ENCODE data around the gene UBE2V1.
A peak's percentile ranks its signal among the peaks of the same experiment; 100 is the strongest.
"Not testable (repeated sequence)": the region's sequence is repeated elsewhere in the genome, so short reads cannot be mapped to it uniquely, and the experiment has no call there.

UBE2V1 gene

DNA sequence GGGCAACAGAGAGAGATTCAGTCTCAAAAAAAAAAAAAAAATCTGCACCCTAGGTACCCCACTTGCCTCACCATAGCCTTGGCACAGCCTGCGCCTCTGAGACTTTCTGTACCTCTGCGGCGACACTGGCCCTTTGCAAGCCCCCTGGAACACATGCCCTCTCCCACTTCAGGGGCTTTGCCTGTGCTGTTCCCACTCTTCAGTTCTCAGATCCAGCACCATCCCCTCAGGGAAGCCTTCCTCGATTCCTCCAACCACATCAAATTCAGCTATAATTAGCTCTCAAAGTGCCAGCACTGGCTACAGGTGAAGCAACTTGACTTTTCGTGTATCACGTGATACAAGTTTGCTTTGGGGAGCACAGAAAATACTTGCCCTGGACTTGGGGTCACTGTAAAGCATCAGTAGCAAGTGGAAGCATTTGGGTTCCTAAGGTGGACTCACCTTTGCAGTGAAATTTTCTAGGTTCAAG lies 2.1 kb upstream of the UBE2V1 start:
- no peak for DNase-seq (ENCODE audit: low spot score)

DNA sequence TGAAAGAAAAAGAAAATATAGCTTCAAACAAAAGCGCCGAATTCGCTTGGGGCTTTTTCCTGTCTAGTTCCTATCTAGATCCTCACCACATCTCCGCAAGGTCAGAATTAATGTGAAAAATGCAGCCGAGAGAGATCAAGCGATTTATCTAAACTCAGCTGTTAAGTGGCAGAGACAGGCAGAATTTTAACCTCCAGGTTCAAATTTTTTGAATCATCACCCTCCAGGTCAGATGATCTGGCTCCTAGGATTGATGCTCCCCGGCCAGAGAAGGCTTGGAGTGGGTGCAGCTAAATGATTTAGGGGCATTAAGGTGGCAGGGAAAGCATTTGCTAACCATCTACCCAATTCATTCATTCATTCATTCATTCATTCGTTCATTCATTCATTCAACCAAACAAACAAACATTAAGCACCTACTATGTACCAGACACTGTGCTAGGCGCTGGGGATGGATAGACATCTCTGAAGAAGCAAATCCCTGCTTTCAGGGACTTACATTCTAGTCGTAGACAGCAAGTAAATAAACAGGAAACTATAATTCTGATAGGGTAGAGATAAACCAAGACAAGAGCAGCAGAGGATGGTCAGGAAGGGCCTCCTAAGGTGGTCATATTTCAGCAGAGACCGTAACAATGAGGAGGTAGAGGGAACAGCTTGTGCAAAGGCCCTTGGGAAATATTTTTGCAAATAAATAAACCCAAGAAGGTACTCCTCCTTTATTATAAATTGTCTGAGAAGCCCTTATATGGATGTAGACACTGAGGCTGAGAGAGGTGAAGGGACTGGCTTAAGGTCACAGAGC lies 672 bp upstream of the UBE2V1 start:
- peak; percentile 55 for DNase-seq (ENCODE audit: low spot score)

DNA sequence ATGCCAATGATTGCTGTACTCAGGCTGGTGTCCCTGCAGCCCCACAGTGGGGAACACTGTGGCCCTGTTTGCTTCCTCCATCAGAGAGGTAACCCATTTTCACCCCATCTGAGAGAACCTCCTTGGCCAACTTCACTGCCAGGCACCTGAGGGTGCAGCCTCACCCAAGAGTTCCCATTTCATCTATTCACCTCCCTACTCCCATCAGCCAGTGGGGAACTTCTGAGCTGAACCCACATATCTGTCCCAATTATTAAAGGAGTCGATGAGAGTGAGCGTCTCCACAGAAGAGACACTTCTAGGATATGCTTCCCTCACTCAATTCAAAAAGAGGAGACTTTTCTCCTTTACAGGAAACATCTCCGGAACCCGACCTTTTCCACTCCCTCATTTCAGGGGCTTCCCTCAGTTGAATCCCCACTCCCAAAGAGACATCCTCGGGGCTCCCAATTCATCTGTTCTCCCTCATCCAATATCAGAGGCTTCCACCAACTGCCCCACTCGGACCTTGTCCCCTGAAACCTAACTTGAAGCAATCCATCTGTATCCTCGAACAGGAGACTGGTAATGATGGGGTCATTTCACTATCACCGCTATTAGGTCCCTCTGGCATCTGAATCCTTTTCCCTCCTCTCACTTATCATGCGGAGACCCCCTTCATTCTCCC lies 988 bp downstream of the UBE2V1 start:
- DNase-seq (ENCODE audit: low spot score), result peak; percentile 32

DNA sequence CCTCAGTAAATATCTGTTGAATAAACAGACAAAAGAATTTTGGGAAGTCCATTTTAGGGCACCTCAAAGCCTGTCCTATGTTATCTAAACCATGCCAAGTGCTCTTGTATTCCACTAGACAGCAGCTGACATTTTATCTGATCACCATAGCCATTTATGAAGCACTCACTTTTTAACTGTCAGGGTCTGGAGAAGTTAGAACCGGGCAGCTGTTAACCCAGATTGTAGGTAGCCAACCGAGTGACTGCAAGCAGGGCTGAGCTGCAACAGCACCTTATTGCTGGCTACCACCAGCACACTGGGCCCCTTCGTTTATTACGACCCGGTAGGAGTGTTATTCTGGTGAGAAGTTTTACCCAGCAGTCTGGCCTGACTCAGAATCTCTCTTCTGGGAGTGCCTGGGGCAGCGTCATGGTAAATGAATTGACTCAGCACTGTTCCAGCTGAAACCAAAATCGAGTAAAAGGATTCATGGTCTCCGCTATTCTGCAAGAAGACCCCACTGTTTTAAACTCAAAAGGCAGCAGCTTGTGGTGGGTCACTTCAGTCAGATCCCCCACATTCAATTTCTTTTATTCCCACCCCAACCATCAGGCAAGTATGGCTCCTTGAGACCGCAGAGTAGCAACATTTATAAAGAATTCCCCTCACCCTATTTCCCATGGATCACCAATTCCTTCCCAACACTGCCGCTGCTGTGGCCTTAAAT lies 1.7 kb downstream of the UBE2V1 start:
- peak; percentile 86 for DNase-seq (ENCODE audit: low spot score)

DNA sequence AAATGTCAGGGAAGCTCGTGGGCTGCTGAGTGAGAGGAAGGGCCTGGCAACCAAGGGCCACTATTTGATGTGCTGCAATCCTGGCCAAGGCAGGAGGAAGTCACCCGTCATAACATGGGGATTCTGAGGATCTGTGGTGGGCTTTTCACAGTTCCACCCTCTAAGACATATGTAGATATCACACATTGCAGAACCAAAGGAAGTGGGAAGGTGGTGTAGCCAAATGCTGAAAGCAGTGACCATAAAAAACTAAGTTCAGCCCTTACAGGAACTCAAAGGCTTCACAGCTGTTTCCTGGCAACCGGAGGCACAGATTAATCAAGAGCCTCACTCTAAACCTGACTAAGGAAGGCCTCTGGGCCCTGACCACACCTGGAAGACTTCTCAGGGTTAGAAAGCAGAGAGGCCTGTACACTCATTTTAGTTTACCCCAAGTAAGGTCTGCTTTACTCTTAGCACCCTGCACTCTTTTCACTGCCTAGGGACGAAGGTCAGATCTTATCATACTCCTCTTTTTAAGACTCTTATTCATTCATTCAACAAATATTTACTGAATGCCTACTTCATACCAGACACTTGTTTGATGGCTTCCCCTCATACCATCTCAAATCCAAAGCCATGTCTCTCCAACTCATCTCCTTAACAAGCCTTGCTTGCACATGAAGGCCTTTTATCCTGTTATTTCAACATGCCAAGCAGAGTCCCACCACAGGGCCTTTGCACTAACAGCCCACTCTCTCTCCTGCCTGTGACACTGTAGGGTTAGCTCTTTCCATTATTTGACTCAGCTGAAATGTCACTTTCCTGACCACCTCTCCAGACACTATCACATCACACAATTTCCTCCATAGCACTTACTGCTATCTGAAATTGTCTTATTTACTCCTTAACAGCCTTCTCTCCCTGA lies 2.6 kb downstream of the UBE2V1 start:
- no peak for DNase-seq (ENCODE audit: low spot score)

DNA sequence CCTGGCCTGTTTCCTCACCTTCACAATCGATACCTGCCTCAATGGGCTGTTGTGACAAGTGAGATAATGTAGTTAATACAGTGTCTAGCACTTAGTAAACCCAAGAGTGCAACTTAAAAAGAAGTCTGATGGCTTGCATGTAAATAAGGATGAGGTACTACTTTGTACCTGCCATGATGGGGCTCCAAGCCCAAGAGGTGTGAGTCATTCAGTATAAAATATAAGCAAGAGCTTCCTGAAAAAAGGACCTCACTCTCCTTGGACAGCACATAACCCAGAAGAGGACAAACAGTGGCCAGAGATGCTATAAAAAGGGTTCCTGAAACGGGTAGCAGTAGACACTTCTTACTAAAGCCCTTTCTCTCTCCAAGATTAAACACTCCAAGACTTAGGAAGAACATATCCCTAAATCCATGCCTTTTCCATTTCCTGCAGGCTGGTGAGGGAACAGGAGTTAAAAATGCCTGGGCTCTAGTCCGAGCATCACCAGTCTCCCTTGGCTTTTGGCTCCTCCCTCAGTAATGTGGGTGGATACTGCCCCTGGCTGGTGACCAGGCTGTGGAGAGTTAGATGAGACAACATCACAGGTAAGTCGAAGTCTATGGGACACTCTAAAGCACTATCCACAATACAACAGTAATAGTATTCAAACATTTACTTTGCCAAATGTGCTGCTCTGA lies 4.3 kb downstream of the UBE2V1 start:
- no peak for DNase-seq (ENCODE audit: low spot score)

DNA sequence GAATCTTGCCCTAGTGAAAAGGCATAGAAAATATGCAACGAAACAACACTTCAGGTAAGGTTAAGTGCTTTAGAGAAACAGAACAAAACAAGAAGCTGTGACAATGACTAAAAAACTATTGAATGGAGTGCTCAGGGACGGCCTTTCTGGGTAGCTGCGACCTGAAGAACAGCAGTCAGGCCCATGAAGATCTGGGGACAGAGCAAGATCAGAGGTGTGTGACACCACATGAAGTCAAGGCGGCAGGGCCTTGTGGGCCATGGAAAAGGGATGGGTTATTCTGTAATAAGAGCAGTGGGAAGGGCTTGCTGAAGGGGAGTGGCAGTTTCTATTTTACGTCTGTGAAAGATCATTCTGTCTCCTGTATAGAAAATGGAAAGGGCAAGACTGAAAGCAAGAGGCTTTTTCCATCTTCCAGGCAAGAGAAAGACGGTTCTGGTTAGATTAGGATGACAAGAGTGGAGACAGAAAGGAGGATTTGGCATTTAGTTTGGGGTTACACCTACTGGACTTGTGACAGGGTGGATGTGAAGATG lies 5.1 kb downstream of the UBE2V1 start:
- no peak for DNase-seq (ENCODE audit: low spot score)

DNA sequence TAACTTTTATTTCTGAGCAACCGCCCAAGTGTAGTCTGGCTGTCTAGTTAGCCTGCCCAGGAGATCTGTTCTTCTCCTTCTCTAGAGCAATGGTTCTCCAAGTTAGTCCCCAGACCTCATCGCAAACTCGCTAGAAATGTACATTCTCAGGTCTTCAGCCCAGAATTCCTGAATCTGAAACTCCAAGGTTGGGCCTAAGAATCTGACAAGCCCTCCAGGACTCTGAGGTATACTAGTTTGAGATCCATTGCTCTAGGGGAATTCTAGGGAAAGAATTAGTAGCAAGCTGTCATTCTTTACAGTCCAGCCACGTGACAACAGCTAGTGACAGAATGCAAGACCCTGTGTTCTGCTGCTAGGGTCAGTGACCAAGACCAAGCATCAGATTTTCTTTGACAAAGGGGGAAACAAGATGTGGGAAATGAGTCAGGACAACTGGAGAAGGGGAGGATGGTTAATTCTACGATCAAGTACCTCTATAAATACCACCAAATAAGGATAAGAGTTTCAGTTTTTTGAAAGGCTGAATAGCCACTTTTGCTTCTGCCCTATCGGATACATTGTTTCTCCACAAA lies 5.8 kb downstream of the UBE2V1 start:
- no peak for DNase-seq (ENCODE audit: low spot score)

DNA sequence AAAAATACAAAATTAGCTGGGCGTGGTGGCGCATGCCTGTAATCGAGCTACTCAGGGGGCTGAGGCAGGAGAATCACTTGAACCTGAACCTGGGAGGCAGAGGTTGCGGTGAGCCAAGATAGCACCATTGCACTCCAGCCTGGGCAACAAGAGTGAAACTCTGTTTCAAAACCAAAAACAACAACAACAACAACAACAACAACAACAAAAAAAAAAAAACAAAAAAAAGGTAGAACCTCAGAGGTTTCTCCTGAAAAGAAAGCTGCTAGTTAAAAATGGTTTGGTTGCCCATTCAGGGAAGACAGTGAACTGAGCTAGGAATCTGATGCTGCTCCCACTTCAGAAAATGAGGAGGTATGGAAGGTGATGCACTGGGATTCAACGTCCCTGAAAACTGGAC lies 6.3 kb downstream of the UBE2V1 start:
- not testable (repeated sequence) for DNase-seq (ENCODE audit: low spot score)

DNA sequence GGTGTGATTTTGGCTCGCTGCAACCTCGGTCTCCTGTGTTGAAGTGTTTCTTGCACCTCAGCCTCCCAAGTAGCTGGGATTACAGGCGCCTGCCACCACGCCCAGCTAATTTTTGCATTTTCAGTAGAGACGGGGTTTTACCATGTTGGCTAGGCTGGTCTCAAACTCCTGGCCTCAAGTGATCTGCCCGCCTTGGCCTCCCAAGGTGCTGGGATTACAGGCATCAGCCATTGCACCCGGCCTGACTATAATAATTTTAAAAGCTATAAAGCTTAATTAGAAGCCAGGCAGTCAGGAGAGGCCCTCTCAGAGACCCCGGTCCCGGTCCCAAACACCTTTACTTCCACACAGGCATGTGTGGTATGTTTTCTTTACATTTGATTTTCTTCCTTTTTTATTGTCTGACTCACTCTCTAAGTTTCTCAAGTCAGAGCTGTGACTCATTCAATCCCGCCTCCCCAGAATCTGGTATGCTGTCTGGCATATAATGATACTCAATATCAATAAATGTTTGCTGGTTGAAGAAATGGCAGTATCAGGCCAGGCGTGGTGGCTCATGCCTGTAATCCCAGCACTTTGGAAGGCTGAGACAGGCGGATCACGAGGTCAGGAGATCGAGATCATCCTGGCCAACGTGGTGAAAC lies 9.4 kb downstream of the UBE2V1 start:
- peak; percentile 80 for DNase-seq (ENCODE audit: low spot score)

DNA sequence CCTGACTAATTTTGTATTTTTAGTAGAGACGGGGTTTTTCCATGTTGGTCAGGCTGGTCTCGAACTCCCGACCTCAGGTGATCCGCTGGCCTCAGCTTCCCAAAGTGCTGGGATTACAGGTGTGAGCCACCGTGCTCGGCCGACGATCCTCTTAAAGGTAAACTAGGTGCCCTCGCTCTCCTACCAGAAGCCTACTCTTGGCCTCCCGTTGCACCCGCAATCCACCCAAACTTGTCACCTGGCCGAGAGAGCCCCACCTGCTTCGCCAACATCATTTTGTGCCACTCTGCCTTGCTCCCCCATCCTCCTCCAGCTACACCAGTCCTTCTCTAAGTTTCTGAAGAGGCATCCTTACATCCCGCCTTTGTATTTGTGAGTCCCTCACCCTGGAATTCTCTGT lies 10.4 kb downstream of the UBE2V1 start:
- DNase-seq (ENCODE audit: low spot score), result not testable (repeated sequence)

DNA sequence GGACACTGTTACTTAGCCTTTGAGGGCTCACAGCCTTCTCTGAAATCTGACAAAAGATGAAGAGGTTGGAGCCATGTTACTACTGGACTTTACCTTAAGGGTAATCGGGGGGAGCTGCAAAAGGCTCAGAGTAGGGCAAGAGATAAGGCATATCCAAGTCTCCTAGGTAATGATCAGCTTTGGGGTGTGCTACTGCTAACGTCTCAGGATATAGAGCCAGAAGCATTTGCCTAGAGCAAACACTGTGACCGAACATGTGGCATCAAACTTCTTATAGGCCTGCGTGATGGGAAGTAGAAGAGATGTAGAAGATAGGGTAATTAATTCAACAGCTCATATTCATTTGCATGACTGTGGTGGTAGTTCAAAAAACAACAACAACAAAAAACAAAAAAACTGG lies 11.1 kb downstream of the UBE2V1 start:
- no peak for DNase-seq (ENCODE audit: low spot score)

DNA sequence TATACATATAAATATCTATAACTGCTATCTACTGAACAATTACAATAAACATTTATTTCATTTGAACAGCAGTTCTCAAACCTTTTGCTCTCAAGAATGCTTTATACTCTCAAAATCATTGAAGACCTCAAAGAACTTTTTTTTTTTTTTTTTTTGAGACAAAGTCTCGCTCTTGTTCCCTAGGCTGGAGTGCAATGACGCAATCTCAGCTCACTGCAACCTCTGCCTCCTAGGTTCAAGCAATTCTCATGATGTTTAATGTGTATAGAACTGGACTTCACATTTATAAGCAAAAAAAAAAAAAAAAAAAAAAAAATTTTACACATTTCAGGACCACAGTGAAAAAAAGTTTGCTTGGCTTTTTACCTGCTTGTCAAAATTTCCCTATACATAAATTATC lies 11.7 kb downstream of the UBE2V1 start:
- DNase-seq (ENCODE audit: low spot score), result no peak

DNA sequence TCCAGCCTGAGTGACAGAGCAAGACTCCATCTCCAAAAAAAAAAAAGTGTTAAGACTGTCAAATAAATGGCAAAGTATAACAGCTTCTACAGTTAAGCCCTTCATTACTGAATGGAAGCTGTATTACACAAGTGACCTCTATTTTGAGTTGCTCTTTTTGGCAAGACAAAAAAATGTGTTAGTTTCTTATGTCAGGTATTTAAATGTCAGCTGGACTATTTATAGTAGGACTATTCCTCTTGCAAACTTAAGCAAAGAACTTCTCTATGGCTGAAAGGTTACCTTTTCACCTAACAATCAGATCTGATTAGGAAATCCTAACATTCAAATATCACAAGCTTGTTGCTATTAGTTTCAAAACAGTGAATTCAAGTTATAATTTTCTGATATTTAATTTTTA lies 12.4 kb downstream of the UBE2V1 start:
- no peak for DNase-seq (ENCODE audit: low spot score)

DNA sequence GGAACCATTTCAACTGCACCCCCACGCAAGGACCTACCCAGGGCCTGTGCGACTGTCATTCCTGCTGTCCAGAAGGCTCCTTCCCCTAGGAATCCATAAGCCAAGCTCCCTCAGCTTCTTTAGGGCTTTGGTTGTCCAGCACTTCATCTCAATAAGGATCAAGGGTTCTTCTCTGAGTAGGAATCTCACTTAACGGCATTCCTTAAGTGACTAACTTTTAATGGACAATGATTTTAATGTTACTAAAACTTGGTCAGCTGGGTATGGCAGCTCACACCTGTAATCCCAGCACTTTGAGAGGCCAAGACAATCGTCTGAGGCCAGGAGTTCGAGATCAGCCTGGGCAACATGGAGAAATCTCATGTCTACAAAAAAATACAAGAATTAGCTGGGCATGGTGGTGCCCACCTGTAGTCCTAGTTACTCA lies 13.4 kb downstream of the UBE2V1 start:
- DNase-seq (ENCODE audit: low spot score), result no peak

DNA sequence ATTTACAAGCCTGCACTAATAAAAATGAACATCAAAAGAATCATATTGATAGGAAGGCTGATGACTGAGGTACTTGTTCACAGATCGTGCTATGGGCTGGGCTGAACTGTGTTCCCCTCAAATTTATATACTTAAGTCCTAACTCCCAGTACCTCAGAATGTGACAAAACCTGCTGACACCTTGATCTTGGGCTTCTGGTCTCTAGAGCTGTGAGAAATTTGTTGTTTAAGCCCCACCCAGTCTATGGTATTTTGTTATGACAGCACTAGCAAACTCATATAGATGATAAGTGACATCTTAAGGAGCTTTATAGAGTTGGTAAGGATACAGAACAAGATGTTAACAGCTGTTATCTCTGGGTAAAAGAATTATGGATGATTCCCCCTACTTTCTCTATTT lies 13.8 kb downstream of the UBE2V1 start:
- no peak for DNase-seq (ENCODE audit: low spot score)

DNA sequence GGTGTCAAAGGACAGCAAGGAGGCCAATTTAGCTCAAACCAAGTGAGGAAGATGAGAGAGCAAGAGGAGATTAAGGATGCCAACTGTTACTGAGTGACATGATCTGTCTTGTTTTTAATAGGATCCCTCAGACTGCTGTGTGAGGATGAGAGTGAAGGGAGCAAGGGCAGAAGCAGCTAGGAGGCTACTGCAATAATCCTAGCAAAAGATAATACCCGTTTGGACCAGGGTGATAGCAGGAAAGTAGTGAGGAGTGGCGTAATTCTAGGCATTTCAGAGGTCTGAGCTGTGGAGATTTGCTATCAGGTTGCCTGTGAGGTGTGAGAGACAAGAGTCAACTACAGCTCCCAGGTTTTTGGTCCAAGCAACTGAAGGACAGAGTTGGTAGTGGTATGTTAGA lies 14.7 kb downstream of the UBE2V1 start:
- no peak for DNase-seq (ENCODE audit: low spot score)

DNA sequence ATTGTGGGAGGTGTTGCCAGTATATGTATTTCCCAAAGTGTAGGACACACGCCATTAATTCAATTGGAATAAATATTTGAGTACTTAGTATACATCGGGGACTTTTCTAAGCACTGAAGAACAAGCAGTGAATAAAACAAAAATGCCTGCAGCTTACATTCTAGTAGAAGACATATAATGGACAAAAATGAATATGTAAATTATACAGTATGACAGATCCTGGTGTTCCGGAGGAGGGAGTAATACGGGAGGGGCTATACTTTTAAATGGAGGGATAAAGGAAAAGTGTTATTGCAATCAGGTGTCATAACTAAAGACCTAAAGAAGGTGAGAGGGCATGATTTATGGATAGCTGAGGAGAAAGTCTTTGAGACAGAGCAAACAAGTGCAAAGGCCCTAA lies 15.1 kb downstream of the UBE2V1 start:
- no peak for DNase-seq (ENCODE audit: low spot score)

DNA sequence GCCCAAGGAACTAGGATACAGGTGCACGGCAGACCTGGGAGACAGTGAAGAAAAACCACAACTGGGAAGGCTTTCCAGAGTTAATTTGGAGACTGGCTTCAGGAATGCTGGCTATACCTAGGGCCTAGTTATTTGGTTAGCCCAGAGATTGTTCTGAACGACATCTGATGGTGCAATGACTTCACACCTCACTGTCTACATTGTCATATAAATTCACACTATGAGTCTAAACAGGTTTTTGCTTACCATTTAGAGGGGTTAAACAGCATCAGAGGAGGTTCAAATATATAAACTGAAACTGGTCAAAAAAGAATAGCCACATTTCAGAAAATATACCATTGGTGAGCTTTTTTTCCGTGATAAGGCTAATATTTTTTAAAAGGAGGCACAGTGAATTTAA lies 16.7 kb downstream of the UBE2V1 start:
- no peak for DNase-seq (ENCODE audit: low spot score)

DNA sequence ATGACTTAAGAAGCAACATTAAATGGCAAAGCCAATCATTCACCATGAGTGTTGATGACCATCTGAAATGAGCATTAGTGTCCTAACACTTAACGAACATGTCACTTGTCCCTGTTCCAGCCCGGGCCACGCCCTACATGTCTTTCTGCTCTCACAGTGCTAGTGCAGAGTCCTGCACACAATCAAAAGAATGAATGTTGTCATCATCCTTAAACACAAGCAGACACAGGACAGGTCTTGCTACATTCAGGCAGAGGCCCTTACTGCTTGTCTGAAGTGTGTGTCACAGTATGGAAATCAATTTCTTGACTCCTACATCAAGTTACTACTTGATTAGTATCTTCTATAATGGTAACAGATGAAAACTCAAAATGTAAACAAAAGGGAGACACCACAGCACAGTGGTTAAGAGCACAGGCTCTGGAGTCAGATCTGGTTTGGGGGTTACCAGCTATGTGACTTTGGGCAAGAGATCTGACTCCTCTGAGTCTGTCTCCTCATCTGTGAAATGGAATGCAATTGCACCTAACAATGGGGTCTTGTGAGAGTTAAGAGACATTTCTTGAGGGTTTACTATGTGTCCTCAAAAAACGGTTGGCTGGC lies 17.4 kb downstream of the UBE2V1 start:
- DNase-seq (ENCODE audit: low spot score), result no peak
